Right lobe of liver (tissue), 4 donors: ENCODE data around the gene HCST.

Source experiments
- POLR2A ChIP-seq: fragments of 450-650 bp; IDR thresholded peaks from one replicate; pipeline ENCODE4 v1.6.1; 2017; ENCODE audit warnings: antibody characterized with exemption, mild to moderate bottlenecking
- TF ChIP-seq, protein P1 (sequence below), 4 donors: fragments of 200-600 bp in 3 of 4; fragments of 450-650 bp in 1 of 4; IDR thresholded peaks; one replicate each; pipeline versions ENCODE4 v1.5.1 to v1.8.0; 2016 to 2022; ENCODE audit warnings: antibody characterized with exemption in 4 of 4, mild to moderate bottlenecking in 2 of 4
- donor health status: DM: no; HTN: no; CAD: no.
- donor health status: DM: no; HTN: no; CAD: no.
- donor health status: DM: no; HTN: yes; CAD: no.

- TF ChIP-seq, protein P1, sequence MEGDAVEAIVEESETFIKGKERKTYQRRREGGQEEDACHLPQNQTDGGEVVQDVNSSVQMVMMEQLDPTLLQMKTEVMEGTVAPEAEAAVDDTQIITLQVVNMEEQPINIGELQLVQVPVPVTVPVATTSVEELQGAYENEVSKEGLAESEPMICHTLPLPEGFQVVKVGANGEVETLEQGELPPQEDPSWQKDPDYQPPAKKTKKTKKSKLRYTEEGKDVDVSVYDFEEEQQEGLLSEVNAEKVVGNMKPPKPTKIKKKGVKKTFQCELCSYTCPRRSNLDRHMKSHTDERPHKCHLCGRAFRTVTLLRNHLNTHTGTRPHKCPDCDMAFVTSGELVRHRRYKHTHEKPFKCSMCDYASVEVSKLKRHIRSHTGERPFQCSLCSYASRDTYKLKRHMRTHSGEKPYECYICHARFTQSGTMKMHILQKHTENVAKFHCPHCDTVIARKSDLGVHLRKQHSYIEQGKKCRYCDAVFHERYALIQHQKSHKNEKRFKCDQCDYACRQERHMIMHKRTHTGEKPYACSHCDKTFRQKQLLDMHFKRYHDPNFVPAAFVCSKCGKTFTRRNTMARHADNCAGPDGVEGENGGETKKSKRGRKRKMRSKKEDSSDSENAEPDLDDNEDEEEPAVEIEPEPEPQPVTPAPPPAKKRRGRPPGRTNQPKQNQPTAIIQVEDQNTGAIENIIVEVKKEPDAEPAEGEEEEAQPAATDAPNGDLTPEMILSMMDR (IDR thresholded peaks at IDR 0.05): no peak
- no peak for TF ChIP-seq POLR2A
Measured at GRCh38 chr19:35935911-35936737, 33.8 kb downstream of the HCST start, which contains the start of gene LRFN3.
